Glomerular visceral epithelial cell (primary cell): ENCODE results near the gene PTK7.
A peak's percentile ranks its signal among the peaks of the same experiment; 100 is the strongest.
"Not testable (repeated sequence)": the region's sequence is repeated elsewhere in the genome, so short reads cannot be mapped to it uniquely, and the experiment has no call there.

Experiments used
- DNase-seq: peaks from one replicate; pipeline ENCODE4 v3.0.0-alpha.2; 2016; ENCODE audit errors: extremely low spot score

PTK7 gene

DNA sequence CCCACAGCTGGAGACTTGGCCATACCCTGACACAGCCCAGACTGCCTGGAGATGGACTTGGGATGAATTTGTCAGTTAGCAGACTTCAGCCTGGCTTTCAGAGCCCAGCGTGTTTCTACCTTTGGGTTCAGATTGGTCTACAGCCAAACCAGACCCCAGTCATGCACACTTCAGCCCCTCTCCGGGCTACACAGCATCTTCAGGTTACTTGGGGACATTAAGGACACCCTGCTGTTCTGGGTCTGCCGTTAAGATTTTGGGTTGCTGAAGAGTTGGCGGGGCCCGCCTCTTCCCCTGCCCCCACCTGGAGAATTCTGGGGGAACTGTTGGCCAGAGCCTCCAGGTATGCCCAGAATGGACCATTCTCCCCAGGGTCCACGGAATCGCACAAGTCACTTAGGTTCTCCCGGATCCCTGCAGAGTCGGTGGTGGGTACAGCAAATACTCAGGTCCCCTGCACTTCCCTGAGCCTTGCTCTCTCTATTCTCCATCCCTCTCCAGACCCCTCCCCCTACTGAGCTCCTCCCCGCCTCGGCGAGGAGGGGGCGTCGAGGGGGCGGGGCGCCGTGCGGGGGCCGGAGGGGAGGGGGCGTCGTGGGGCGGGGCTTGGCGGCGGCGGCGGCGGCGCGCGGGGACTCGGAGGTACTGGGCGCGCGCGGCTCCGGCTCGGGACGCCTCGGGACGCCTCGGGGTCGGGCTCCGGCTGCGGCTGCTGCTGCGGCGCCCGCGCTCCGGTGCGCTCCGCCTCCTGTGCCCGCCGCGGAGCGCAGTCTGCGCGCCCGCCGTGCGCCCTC is at the start of gene PTK7:
PTK7 (plus strand) TSS at position 645 of the 794 bp plus-strand sequence. CDS start 175 bp downstream, outside the sequence.
- peak; percentile 78 for DNase-seq

GRCh38 chr6:43026365-43026764 is 49.7 kb upstream of the PTK7 start:
- DNase-seq = no peak

GRCh38 chr6:43029120-43029519 is 47.0 kb upstream of the PTK7 start:
- DNase-seq = no peak

DNA sequence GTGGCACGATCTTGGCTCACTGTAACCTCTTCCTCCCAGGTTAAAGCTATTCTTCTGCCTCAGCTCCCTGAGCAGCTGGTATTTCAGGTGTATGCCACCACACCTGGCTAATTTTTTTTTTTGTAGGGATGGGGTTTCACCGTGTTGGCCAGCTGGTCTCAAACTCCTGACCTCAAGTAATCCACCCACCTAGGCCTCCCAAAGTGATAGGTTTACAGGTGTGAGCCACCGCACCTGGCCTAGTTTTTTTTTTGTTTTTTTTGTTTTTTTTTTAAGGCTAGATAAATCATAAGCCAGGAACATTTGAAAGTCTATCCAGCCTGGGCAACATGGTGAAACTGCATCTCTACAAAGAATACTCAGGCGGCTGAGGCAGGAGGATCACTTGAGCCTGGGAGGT is 43.8 kb upstream of the PTK7 start:
- no peak for DNase-seq

- no peak for DNase-seq
These were observed 42.5 kb upstream of the PTK7 start for GRCh38 chr6:43033496-43034189.

GRCh38 chr6:43034190-43034525 is 42.0 kb upstream of the PTK7 start:
- DNase-seq = no peak

- DNase-seq = no peak
These were observed 40.5 kb upstream of the PTK7 start for GRCh38 chr6:43035495-43036194.

GRCh38 chr6:43036712-43037111 is 39.4 kb upstream of the PTK7 start:
- DNase-seq = no peak

DNA sequence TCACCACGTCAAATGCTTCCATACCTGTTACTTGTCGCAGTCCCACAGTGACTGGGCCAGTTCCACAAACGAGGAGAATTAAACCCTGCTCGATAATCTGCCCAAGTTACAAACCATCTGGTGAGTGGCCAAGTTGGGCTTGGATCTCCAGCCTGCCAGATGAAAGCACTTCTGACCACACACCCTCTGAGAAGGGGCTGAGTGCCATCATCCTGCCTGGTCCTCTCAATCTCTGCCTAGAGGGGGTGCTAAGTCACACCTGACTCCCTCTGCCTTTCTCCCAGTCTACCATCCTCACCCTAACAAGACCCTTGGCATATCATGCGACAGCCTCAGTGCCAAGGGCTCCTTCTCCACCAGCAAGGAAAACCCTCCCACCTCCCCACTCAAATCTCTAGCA is 38.9 kb upstream of the PTK7 start:
- no peak for DNase-seq

DNA sequence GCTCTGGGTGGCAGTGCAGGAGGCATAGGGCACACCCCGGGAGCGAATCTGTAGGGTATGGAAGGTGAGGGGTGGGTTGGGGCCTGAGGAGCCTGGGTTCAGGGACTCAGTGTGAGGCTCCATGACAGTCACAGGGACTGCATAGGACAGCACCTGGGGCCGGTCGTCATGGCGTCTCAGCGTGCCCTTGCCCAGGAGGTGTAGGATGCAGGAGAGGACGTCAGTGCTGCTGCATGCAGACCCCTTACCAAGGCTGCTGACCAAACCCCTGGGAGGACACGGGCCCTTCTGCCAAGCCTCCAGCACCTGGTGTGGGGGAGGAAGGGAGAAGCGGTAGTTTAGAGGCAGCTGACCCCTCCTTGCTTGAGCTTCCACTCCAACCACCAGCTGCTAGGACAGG is 38.4 kb upstream of the PTK7 start:
- DNase-seq = no peak

DNA sequence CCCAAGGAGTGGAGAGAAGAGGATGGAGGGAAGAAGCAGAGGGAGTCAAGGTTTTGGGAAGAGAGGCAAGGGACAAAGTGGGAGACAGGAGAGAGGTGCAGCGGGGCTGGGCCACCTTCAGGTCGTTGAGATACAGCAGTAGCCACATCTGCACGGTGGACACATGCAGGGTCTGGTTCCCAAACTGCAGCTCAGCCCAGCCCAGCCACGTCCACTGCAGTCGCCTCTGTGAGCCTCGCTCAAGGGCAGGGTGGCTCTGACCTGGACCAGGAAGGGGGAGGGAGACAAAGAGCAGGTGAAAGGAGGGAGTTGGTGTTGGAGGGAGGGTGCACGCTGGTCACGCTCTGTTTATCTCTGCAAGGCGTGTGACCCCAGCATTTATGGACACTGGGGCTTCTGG is 37.4 kb upstream of the PTK7 start:
- no peak for DNase-seq

DNA sequence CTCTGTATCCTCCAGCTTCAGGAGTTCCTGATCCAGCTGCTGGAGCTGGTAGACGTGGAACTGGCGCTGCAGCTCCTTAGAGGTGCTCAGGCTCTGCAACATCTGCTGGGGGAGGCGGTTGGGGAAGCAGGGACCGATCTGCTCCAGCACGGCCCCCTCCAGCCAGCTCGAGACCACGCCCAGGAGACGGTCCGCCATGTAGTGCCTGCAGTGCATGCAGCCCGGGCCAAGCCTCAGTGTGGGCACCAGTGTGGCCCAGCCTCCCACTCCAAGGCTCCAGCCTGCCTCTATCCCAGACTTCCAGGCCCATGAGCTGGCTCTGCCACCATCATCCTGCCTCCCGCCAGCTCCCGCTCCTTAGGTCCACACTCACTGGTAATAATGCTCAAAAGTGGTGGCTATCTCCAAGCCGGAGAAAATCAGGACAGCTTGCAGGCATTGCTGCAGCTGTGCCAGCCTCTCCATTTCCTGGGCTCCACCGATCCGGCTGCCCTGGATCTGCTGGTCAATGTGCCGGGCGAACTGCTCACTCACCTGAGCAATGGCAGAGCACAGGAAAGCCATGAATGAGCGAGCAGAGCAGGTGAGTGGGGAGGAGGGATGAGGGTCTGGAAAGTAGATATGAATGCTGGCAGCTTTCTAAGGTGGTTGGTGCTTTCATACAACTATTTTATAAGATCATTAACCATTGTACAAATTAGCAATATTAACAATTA is 35.4 kb upstream of the PTK7 start:
- no peak for DNase-seq

- DNase-seq = not testable (repeated sequence)
These were observed 34.6 kb upstream of the PTK7 start for GRCh38 chr6:43041475-43041874.

GRCh38 chr6:43043310-43043709 is 32.8 kb upstream of the PTK7 start:
- no peak for DNase-seq

GRCh38 chr6:43045371-43045930 is 30.7 kb upstream of the PTK7 start:
- DNase-seq = no peak

GRCh38 chr6:43047998-43048397 is 28.1 kb upstream of the PTK7 start:
- DNase-seq = no peak

- DNase-seq = no peak
These were observed 25.1 kb upstream of the PTK7 start for GRCh38 chr6:43050981-43051380.

- no peak for DNase-seq
These were observed 23.8 kb upstream of the PTK7 start for GRCh38 chr6:43052225-43052841.

DNA sequence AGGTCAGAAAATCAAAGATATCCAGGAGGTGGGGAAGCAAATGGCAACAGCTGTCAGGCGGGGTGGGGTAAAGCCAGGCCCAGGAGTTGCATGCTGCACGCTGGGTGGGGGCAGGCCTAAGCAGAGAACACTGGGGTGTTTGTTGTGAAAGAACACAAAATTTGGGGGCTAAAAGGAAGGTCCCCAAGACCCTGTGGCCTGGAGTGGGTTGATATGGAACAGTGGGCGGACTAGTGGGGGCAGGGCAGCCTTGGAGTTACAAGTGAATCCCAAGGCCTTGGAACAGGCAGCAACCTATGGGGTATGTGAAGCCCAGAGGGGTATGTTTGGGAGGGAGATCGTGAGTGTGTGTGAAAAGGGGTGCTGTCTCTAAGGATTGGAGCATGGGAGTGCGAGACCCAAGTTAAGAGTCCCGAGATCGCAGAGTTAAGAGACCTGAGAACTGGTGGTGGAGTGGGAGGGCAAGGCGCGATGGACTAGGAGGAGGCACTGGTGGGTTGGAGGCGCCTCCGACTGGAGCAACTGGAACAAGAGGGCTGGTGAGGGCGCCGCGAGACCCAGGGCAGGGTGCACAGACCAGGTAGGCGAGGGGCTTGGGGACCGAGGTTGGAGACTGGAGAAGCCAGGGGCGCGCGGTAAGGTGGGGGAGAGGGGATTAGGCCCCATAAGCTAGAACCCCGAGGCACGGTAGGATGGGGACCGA is 23.1 kb upstream of the PTK7 start:
- peak; percentile 31 for DNase-seq

DNA sequence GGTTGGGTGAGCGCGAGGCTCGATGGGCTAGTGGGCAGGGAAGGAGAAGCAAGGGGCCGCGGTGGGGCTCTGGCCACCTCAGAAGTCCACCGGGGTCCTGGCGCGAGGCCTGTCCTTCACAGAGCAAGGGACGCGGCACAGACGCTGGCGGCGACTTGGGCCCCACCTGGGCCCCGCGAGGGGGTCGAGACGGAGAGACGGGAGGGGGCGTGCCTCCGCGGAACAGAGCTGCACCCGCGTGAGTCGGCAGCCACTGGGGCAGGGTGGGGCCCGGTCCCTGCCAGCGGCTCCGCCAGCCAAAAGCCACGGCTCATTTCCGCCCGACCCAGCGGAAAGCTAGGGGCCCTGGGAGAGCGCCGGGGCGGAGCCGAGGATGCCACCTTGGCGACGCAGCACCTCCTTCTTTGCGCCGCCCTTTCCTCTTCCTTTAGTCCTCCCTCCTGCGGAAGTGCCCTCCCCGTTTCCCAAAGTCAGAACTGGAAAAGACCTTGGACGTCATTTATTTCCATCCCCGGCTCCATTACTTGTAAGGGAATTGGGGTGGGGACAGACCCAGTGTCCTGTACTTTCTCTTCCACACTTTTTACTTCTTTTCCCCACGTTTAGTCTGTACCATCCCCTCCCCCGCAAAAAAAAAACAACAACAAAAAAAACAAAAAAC is 22.4 kb upstream of the PTK7 start, which contains the start of gene CUL7:
CUL7 (minus strand) TSS at position 307 of the 661 bp plus-strand sequence. CDS start 1,063 bp downstream, outside the sequence.
- DNase-seq = peak; percentile 96
